HepG2 (cell line): ENCODE data around the gene STH. TPM values are rescaled to one million over a fixed set of nuclear protein-coding genes. Genes with fewer than 3 reads are reported as not detected.

Source experiments
- ERF ChIP-seq: IDR thresholded peaks from 2 replicates; pipeline ENCODE4 v1.6.1; 2018; ENCODE audit warnings: missing biosample characterization, missing genetic modification reagents
- HDAC2 ChIP-seq: sonication (generic); formaldehyde crosslinking; IDR thresholded peaks from 2 replicates; pipeline ENCODE4 v1.4.0; 2020; ENCODE audit warnings: missing genetic modification reagents
- KIAA2018 ChIP-seq: sonication (generic); formaldehyde crosslinking; IDR thresholded peaks from 2 replicates; pipeline ENCODE4 v1.5.0; 2020; ENCODE audit warnings: mild to moderate bottlenecking, missing genetic modification reagents, borderline replicate concordance
- PHF8 ChIP-seq: sonication (generic); formaldehyde crosslinking; IDR thresholded peaks from 2 replicates; pipeline ENCODE4 v1.5.0; 2020; ENCODE audit warnings: missing genetic modification reagents
- SIN3B ChIP-seq: fragments of 150-350 bp; IDR thresholded peaks from 2 replicates; pipeline ENCODE4 v1.6.1; 2014; ENCODE audit warnings: low read length
- SRF ChIP-seq: IDR thresholded peaks from 2 replicates; pipeline ENCODE4 v1.6.1; 2011; ENCODE audit warnings: mild to moderate bottlenecking, low read depth, low read length, moderate library complexity
- STAT6 ChIP-seq: sonication (generic); formaldehyde crosslinking; IDR thresholded peaks from 2 replicates; pipeline ENCODE4 v1.4.0; 2020; ENCODE audit warnings: missing genetic modification reagents, mild to moderate bottlenecking, borderline replicate concordance
- THAP7 ChIP-seq: sonication (generic); formaldehyde crosslinking; IDR thresholded peaks from 2 replicates; pipeline ENCODE4 v1.8.1; 2023; ENCODE audit warnings: mild to moderate bottlenecking, missing genetic modification reagents
- TP53 ChIP-seq: sonication (generic); formaldehyde crosslinking; conservative IDR thresholded peaks from 2 replicates; pipeline ENCODE4 v1.4.0; 2020; ENCODE audit warnings: missing genetic modification reagents
- ZFP90 ChIP-seq: sonication (generic); formaldehyde crosslinking; IDR thresholded peaks from 2 replicates; pipeline ENCODE4 v1.8.0; 2022; ENCODE audit warnings: missing genetic modification reagents, mild to moderate bottlenecking, inconsistent platforms, borderline replicate concordance
- ZFY ChIP-seq: sonication (generic); formaldehyde crosslinking; IDR thresholded peaks from 2 replicates; pipeline ENCODE4 v1.4.0; 2020; ENCODE audit warnings: missing genetic modification reagents
- ZNF121 ChIP-seq: sonication (generic); formaldehyde crosslinking; IDR thresholded peaks from 2 replicates; pipeline ENCODE4 v1.5.0; 2020; ENCODE audit warnings: mild to moderate bottlenecking, missing genetic modification reagents
- ZNF205 ChIP-seq: IDR thresholded peaks from 2 replicates; pipeline ENCODE4 v1.6.1; 2018; ENCODE audit warnings: missing biosample characterization, missing genetic modification reagents
- ZNF235 ChIP-seq: sonication (generic); formaldehyde crosslinking; IDR thresholded peaks from 2 replicates; pipeline ENCODE4 v1.8.1; 2023; ENCODE audit warnings: mild to moderate bottlenecking, missing genetic modification reagents, borderline replicate concordance
- ZNF34 ChIP-seq: sonication (generic); formaldehyde crosslinking; IDR thresholded peaks from 2 replicates; pipeline ENCODE4 v1.4.0; 2020; ENCODE audit warnings: mild to moderate bottlenecking, missing genetic modification reagents, borderline replicate concordance
- ZNF354B ChIP-seq: sonication (generic); formaldehyde crosslinking; IDR thresholded peaks from 2 replicates; pipeline ENCODE4 v1.8.0; 2022; ENCODE audit warnings: mild to moderate bottlenecking, missing genetic modification reagents
- ZNF430 ChIP-seq: sonication (generic); formaldehyde crosslinking; IDR thresholded peaks from 2 replicates; pipeline ENCODE4 v1.9.0; 2021; ENCODE audit warnings: mild to moderate bottlenecking, missing genetic modification reagents
- ZNF614 ChIP-seq: IDR thresholded peaks from 2 replicates; pipeline ENCODE4 v1.6.1; 2018; ENCODE audit warnings: missing biosample characterization, missing genetic modification reagents, inconsistent platforms, borderline replicate concordance
- ZNF703 ChIP-seq: sonication (generic); formaldehyde crosslinking; IDR thresholded peaks from 2 replicates; pipeline ENCODE4 v1.5.1; 2020; ENCODE audit warnings: missing genetic modification reagents, mild to moderate bottlenecking, moderate library complexity, borderline replicate concordance
- polyA plus RNA-seq, 8 experiments: library from polyadenylated mRNA; depleted of rRNA in 3 of 8; stranded (reverse) in 7 of 8; unstranded in 1 of 8; fragments of >200 nt; fragmentation: Illumina TruSeq in 4 of 8; extraction: Trizol in 4 of 8; gene quantifications; 2 replicates each; pipeline versions ENCODE4 v1.2.1 to v1.2.3, GENCODE V29; 2011 to 2016; ENCODE audit warnings: low read depth in 4 of 8, missing spikeins in 1 of 8, mixed read lengths in 1 of 8; ENCODE audit not compliant: insufficient read depth in 1 of 8
- total RNA-seq, 5 experiments: library from RNA; depleted of rRNA; stranded (reverse); fragments of >200 nt; fragmentation: Illumina TruSeq; extraction: Trizol; gene quantifications; 2 replicates each; pipeline ENCODE4 v1.2.3, GENCODE V29; 2016; ENCODE audit warnings: low read depth in 1 of 5

The STH gene
- total and polyA plus RNA-seq, 2 of the 13 experiments (the other 11 are each of a cell fraction or from before 2014, with no cell fraction given): not detected

GRCh38 chr17:46002311-46002972 is 3.4 kb downstream of the STH start (continued):
- TF ChIP-seq STAT6 (no peak), SIN3B (no peak), ZNF614 (CRISPR knock-in tag) (0 out of 2 replicates have a peak, but pooled peaks have one; percentile 40), SRF (no peak), ZNF235 (CRISPR knock-in tag) (peak; percentile 82; the same call in 1 of the 2 replicates), ZFY (peak; percentile 36; the same call in 1 of the 2 replicates), THAP7 (CRISPR knock-in tag) (peak; percentile 80; the same call in 1 of the 2 replicates), KIAA2018 (CRISPR knock-in tag) (no peak), ZNF703 (CRISPR knock-in tag) (no peak), ZNF430 (no peak), TP53 (CRISPR knock-in tag) (no peak), ZFP90 (CRISPR knock-in tag) (no peak), ZNF205 (CRISPR knock-in tag) (peak; percentile 73; the same call in 1 of the 2 replicates), ZNF354B (CRISPR knock-in tag) (no peak), ERF (no peak; the same call in 1 of the 2 replicates), ZNF34 (CRISPR knock-in tag) (no peak), ZNF121 (CRISPR knock-in tag) (peak; percentile 100), PHF8 (no peak), HDAC2 (peak; percentile 80)
